Glutamatergic neuron (in vitro differentiated cells): ENCODE data around the gene ACOT13. TPM values are rescaled to one million over a fixed set of nuclear protein-coding genes. Genes with fewer than 3 reads are reported as not detected.
"Not testable (repeated sequence)": the region's sequence is repeated elsewhere in the genome, so short reads cannot be mapped to it uniquely, and the experiment has no call there.

ENCODE experiments used
- DNase-seq: peaks from one replicate; pipeline ENCODE4 v3.0.0; 2022
- H3K27ac Mint-ChIP-seq: one replicate; pipeline ENCODE4 v1.8.0; 2020; ENCODE audit warnings: mild to moderate bottlenecking, mixed read lengths, inconsistent platforms; ENCODE audit not compliant: unreplicated experiment
- H3K27me3 Mint-ChIP-seq: one replicate; pipeline ENCODE4 v1.8.0; 2020; ENCODE audit warnings: mild to moderate bottlenecking, moderate library complexity, mixed read lengths, inconsistent platforms; ENCODE audit not compliant: unreplicated experiment
- H3K36me3 Mint-ChIP-seq: one replicate; pipeline ENCODE4 v1.8.0; 2020; ENCODE audit warnings: mild to moderate bottlenecking, mixed read lengths, inconsistent platforms; ENCODE audit not compliant: unreplicated experiment
- H3K4me1 Mint-ChIP-seq: one replicate; pipeline ENCODE4 v1.8.0; 2020; ENCODE audit warnings: mild to moderate bottlenecking, low read depth, mixed read lengths, inconsistent platforms; ENCODE audit not compliant: unreplicated experiment
- H3K4me3 Mint-ChIP-seq: one replicate; pipeline ENCODE4 v1.8.0; 2020; ENCODE audit warnings: mild to moderate bottlenecking, mixed read lengths, inconsistent platforms; ENCODE audit not compliant: unreplicated experiment
- H3K9me3 Mint-ChIP-seq: one replicate; pipeline ENCODE4 v1.8.0; 2020; ENCODE audit warnings: mild to moderate bottlenecking, moderate library complexity, mixed read lengths, inconsistent platforms; ENCODE audit not compliant: unreplicated experiment
- CTCF ChIP-seq: fragments of 200-600 bp; sonication (generic); IDR thresholded peaks from one replicate; pipeline ENCODE4 v1.5.0; 2021; ENCODE audit not compliant: partially characterized antibody, unreplicated experiment
- total RNA-seq: library from RNA; stranded (reverse); fragmentation: NEBNext Ultra II Directional; extraction: Animal tissue kit (Norgen Biotek cat#: 25700); gene quantifications from one replicate; pipeline ENCODE4 v1.2.1, GENCODE V29; 2021; ENCODE audit not compliant: unreplicated experiment

ACOT13 gene
- total RNA-seq, 1 donor from 2014 or later = 25.3 TPM

GRCh38 chr6:24660105-24660504 is 6.8 kb upstream of the ACOT13 start:
- H3K27ac Mint-ChIP-seq = no peak overlapping the region
- TF ChIP-seq CTCF = no peak
- peaks cover 5% of the 10 kb centered on the region for H3K9me3 Mint-ChIP-seq
- H3K36me3 Mint-ChIP-seq = no peaks in the 10 kb centered on the region
- peaks cover 2% of the 10 kb centered on the region for H3K27me3 Mint-ChIP-seq
- peaks cover 33% of the 10 kb centered on the region for H3K4me1 Mint-ChIP-seq
- DNase-seq = no peak
- no peak overlapping the region for H3K4me3 Mint-ChIP-seq

GRCh38 chr6:24661759-24662158 is 5.1 kb upstream of the ACOT13 start:
- not testable (repeated sequence) for H3K27ac Mint-ChIP-seq, DNase-seq, H3K36me3 Mint-ChIP-seq, H3K9me3 Mint-ChIP-seq, H3K27me3 Mint-ChIP-seq
- peaks cover 34% of the 10 kb centered on the region for H3K4me1 Mint-ChIP-seq
- H3K4me3 Mint-ChIP-seq = peak overlapping the region; percentile 10

GRCh38 chr6:24662236-24662635 is 4.6 kb upstream of the ACOT13 start:
- Mint-ChIP-seq H3K27me3 (peaks cover 3% of the 10 kb centered on the region), H3K27ac (peak overlapping the region; percentile 5), H3K9me3 (peaks cover 11% of the 10 kb centered on the region), H3K36me3 (peaks cover 3% of the 10 kb centered on the region), H3K4me1 (peaks cover 36% of the 10 kb centered on the region), H3K4me3 (peak overlapping the region; percentile 7)
- TF ChIP-seq CTCF = no peak
- no peak for DNase-seq

- Mint-ChIP-seq H3K4me1 (peaks cover 40% of the 10 kb centered on the region), H3K27me3 (peaks cover 7% of the 10 kb centered on the region), H3K4me3 (peak overlapping the region; percentile 98), H3K27ac (no peak overlapping the region), H3K36me3 (peaks cover 6% of the 10 kb centered on the region), H3K9me3 (peaks cover 13% of the 10 kb centered on the region)
- TF ChIP-seq CTCF = no peak
- DNase-seq = no peak
Measured at GRCh38 chr6:24663189-24663588, 3.7 kb upstream of the ACOT13 start.

GRCh38 chr6:24664046-24664987 is 2.6 kb upstream of the ACOT13 start:
- peaks cover 7% of the 10 kb centered on the region for H3K27me3 Mint-ChIP-seq
- peaks cover 13% of the 10 kb centered on the region for H3K9me3 Mint-ChIP-seq
- no peak for TF ChIP-seq CTCF
- peaks cover 6% of the 10 kb centered on the region for H3K36me3 Mint-ChIP-seq
- H3K4me1 Mint-ChIP-seq = peaks cover 40% of the 10 kb centered on the region
- H3K27ac Mint-ChIP-seq = peak overlapping the region; percentile 40
- peak overlapping the region; percentile 98 for H3K4me3 Mint-ChIP-seq
- no peak for DNase-seq
